Vagina (tissue), 2 donors: ENCODE results near the gene ARPIN.
"Not testable (repeated sequence)": the region's sequence is repeated elsewhere in the genome, so short reads cannot be mapped to it uniquely, and the experiment has no call there.

Experiments
- CTCF ChIP-seq, 3 experiments: fragments of 450-650 bp in 2 of 3; fragments of 200-600 bp in 1 of 3; sonication (generic) in 1 of 3; IDR thresholded peaks; one replicate each; pipeline ENCODE4 v1.5.1; 2017 to 2019; ENCODE audit warnings: antibody characterized with exemption in 3 of 3, mild to moderate bottlenecking in 2 of 3, moderate library complexity in 2 of 3
- POLR2A ChIP-seq, 2 donors: fragments of 450-650 bp; IDR thresholded peaks; one replicate each; pipeline ENCODE4 v1.6.1; 2017; ENCODE audit warnings: antibody characterized with exemption in 2 of 2, mild to moderate bottlenecking in 2 of 2, moderate library complexity in 2 of 2

DNA sequence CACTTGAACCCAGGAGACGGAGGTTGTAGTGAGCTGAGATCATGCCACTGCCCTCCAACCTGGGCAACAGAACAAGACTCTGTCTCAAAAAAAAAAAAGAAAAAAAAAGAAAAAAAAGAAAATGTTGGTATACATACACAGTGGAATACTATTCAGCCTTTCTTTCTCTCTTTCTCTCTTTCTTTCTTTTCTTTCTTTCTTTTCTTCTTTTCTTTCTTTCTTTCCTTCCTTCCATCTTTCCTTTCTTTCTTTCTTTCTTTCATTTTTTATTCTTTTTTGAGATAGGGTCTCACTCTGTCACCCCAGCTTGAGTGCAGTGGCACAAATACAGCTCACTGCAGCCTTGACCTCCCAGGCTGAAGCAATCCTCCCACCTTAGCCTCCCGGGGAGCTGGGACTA is 26.6 kb upstream of the ARPIN start:
- TF ChIP-seq CTCF, POLR2A (IDR thresholded peaks at IDR 0.05): not testable (repeated sequence)
